Omental fat pad (tissue), 4 donors: ENCODE results near the gene ABCD4. TPM values are rescaled to one million over a fixed set of nuclear protein-coding genes. Genes with fewer than 3 reads are reported as not detected.

ENCODE experiments used
- ATAC-seq: fragments of 150-250 bp; one replicate; pipeline ENCODE4 v1.9.1; 2016; ENCODE audit warnings: mild to moderate bottlenecking, moderate library complexity; ENCODE audit not compliant: low FRiP score
- DNase-seq: peaks from one replicate; pipeline ENCODE4 v3.0.0-alpha.2; 2019; ENCODE audit warnings: low spot score
- total RNA-seq, 4 donors: library from RNA; depleted of rRNA; stranded (reverse); fragments of >200 nt; gene quantifications; one replicate each; pipeline ENCODE4 v1.1.0, GENCODE V29; 2016
- TF ChIP-seq, protein P1 (sequence below), 3 donors: fragments of 450-650 bp; IDR thresholded peaks; one replicate each; pipeline ENCODE4 v1.5.1; 2016 to 2017; ENCODE audit warnings: antibody characterized with exemption in 3 of 3, mild to moderate bottlenecking in 3 of 3, moderate library complexity in 2 of 3

ABCD4 gene
- total RNA-seq, 4 donors from 2014 or later = 28.2 to 62.1 (median 48.3) TPM

GRCh38 chr14:74259513-74259912 lies 43.2 kb downstream of the ABCD4 start:
- ATAC-seq (no peak), DNase-seq (no peak)
- TF ChIP-seq, protein P1, sequence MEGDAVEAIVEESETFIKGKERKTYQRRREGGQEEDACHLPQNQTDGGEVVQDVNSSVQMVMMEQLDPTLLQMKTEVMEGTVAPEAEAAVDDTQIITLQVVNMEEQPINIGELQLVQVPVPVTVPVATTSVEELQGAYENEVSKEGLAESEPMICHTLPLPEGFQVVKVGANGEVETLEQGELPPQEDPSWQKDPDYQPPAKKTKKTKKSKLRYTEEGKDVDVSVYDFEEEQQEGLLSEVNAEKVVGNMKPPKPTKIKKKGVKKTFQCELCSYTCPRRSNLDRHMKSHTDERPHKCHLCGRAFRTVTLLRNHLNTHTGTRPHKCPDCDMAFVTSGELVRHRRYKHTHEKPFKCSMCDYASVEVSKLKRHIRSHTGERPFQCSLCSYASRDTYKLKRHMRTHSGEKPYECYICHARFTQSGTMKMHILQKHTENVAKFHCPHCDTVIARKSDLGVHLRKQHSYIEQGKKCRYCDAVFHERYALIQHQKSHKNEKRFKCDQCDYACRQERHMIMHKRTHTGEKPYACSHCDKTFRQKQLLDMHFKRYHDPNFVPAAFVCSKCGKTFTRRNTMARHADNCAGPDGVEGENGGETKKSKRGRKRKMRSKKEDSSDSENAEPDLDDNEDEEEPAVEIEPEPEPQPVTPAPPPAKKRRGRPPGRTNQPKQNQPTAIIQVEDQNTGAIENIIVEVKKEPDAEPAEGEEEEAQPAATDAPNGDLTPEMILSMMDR (IDR thresholded peaks at IDR 0.05) = no peak

GRCh38 chr14:74258764-74259035 lies 44.0 kb downstream of the ABCD4 start:
- DNase-seq = no peak
- ATAC-seq = no peak
- TF ChIP-seq, protein P1 (IDR thresholded peaks at IDR 0.05) = no peak

DNA sequence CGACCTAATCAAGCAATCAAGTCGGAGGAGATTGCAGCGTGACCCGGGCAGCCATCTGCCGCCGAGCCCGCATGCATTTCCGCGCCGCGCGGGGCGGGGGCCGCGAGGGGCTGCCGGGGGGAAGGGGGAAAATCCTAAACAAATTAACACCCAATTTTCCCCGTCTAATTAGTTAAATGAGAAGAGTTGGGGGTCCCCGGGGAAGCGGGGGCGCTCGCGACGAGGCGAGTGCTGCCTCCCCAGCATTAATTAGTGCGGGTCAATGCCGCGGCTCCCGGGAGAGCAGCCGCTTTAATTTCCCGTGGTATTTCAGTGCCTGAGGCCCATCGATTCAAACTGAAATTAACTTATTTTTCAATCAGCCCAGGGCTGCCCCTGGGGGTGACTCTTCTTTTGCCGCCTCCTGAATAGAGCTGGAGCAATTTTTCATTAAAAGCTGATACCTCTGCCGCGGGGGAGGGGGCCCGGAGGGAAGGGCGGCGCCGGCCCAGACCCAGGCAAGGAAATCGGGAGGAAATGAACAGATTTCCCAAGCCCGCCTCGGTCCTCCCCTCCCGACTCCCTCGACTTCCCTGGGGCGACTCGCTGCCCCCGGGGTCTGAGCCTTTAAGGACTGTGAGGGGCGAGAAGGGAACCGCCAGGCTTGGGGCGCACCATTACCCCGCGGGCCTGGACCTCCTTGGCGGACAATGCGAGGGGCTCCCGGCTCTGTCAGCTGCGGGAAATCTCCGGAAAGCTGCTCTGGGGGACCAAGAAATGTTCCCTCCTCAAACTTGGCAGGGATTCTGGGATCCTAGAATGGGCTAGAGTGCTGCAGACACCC lies 44.6 kb downstream of the ABCD4 start:
- TF ChIP-seq, protein P1 (IDR thresholded peaks at IDR 0.05) = no peak
- peak; percentile 21 for ATAC-seq
- no peak for DNase-seq

DNA sequence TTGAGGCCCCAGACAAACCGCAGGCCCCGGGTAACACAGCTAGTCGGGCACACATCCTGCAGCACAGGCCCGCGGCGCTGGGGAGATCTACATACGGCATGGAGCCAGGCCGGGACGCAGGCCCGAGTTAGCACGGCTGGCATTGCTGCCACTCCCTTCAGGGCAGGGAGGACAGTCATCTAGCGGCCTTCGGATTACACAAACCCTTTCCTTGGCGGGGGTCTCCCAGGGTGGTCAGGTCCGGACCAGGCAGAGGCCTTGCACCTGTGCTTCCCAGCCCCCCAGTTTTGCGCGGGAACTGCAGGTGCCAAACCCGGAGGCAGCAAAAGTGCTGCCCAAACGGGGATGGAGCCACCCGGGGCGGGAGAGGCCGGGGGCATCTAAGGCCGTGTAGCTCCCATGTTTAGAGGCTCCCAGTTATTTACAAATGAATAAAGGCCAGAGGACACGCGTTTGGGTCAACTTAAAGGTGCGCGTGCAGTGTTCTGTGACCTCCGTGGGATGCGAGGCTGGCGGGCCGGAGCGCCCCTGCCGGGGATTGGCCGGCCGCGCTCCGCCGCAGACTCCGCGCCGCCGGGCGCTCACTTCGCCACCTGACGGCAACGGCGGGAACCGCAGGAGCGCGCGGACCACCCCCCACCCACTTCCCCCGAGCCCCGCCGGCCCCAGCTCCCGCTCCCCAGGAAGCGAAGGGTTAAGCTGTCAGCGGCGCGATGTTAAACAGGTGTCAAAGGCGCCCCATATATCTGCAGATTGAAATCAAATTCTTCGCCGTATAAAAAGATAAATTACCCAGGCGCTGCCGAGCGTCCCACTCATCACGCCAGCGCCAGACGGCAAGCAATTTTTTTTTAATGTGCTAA lies 45.4 kb downstream of the ABCD4 start:
- no peak for DNase-seq
- peak; percentile 87 for ATAC-seq
- TF ChIP-seq, protein P1 (IDR thresholded peaks at IDR 0.05) = peak in 1 of 3 donors; percentile 55

GRCh38 chr14:74255281-74255680 lies 47.5 kb downstream of the ABCD4 start:
- DNase-seq = no peak
- ATAC-seq = no peak
- TF ChIP-seq, protein P1 (IDR thresholded peaks at IDR 0.05) = no peak

- TF ChIP-seq, protein P1 (IDR thresholded peaks at IDR 0.05) = no peak
- DNase-seq (no peak), ATAC-seq (no peak)
Measured at GRCh38 chr14:74249433-74250375, 53.0 kb downstream of the ABCD4 start.
